Naive thymus-derived CD4-positive, alpha-beta T cell (primary cell): Measurements from ENCODE around the gene GPR146. TPM values are rescaled to one million over a fixed set of nuclear protein-coding genes. Genes with fewer than 3 reads are reported as not detected.

Source experiments
- ATAC-seq: fragments of 150-1000 bp; cut with Tn5 transposase; 2 replicates; pipeline ENCODE4 v1.10.0; 2021; ENCODE audit warnings: mild to moderate bottlenecking, moderate library complexity
- CTCF ChIA-PET: fragments of 350-600 bp; sonication (Branson Sonifier 250); formaldehyde crosslinking; loops from one replicate; lab custom pipeline; 2021; ENCODE audit warnings: antibody characterized with exemption; lab: Charles Lee
- POLR2A ChIA-PET: fragments of 350-600 bp; sonication (Branson Sonifier 250); formaldehyde crosslinking; loops from one replicate; lab custom pipeline; 2021; ENCODE audit warnings: antibody characterized with exemption, inconsistent platforms; lab: Charles Lee
- DNase-seq, 9 donors: peaks; one replicate each; pipeline versions ENCODE4 v3.0.0 to v3.0.0-alpha.2; 2020 to 2022; ENCODE audit warnings: mixed read lengths in 1 of 9
- H3K27ac ChIP-seq: one replicate; pipeline ENCODE4 v1.7.0; 2013; ENCODE audit warnings: mild to moderate bottlenecking, low read depth, low read length, moderate library complexity
- H3K27me3 ChIP-seq, 2 donors: one replicate each; pipeline ENCODE4 v1.7.0; 2013; ENCODE audit warnings: low read length in 2 of 2, mild to moderate bottlenecking in 2 of 2, moderate library complexity in 2 of 2; ENCODE audit not compliant: control insufficient read depth in 2 of 2, insufficient read depth in 2 of 2
- H3K36me3 ChIP-seq, 3 experiments: 1 replicate in 2 of 3; 2 replicates in 1 of 3; pipeline ENCODE4 v1.7.0; 2013; ENCODE audit warnings: low read length in 3 of 3, mild to moderate bottlenecking in 3 of 3, moderate library complexity in 1 of 3; ENCODE audit not compliant: insufficient read depth in 3 of 3, control insufficient read depth in 2 of 3
- H3K4me1 ChIP-seq, 2 donors: one replicate each; pipeline ENCODE4 v1.7.0; 2013; ENCODE audit warnings: low read length in 2 of 2, mild to moderate bottlenecking in 2 of 2, moderate library complexity in 1 of 2; ENCODE audit not compliant: control insufficient read depth in 2 of 2, insufficient read depth in 2 of 2
- H3K4me3 ChIP-seq: 2 replicates; pipeline ENCODE4 v1.7.0; 2013; ENCODE audit warnings: mild to moderate bottlenecking, low read length
- H3K9me3 ChIP-seq, 3 experiments: 1 replicate in 2 of 3; 2 replicates in 1 of 3; pipeline ENCODE4 v1.7.0; 2013; ENCODE audit warnings: low read length in 3 of 3; ENCODE audit not compliant: control insufficient read depth in 2 of 3
- H3K27ac Mint-ChIP-seq, 9 donors: one replicate each; pipeline ENCODE4 v1.8.0; 2020 to 2022; ENCODE audit warnings: mixed read lengths in 9 of 9, mild to moderate bottlenecking in 8 of 9, moderate library complexity in 5 of 9, inconsistent platforms in 2 of 9
- H3K27me3 Mint-ChIP-seq, 5 donors: one replicate each; pipeline ENCODE4 v1.8.0; 2021 to 2022; ENCODE audit warnings: mixed read lengths in 5 of 5, mild to moderate bottlenecking in 1 of 5
- H3K36me3 Mint-ChIP-seq, 5 donors: one replicate each; pipeline ENCODE4 v1.8.0; 2020 to 2022; ENCODE audit warnings: mixed read lengths in 5 of 5, mild to moderate bottlenecking in 3 of 5, inconsistent platforms in 1 of 5
- H3K4me1 Mint-ChIP-seq, 7 donors: one replicate each; pipeline ENCODE4 v1.8.0; 2020 to 2022; ENCODE audit warnings: mixed read lengths in 7 of 7, mild to moderate bottlenecking in 3 of 7, inconsistent platforms in 1 of 7
- H3K4me3 Mint-ChIP-seq, 10 donors: one replicate each; pipeline ENCODE4 v1.8.0; 2020 to 2022; ENCODE audit warnings: mild to moderate bottlenecking in 10 of 10, mixed read lengths in 10 of 10, moderate library complexity in 6 of 10, inconsistent platforms in 2 of 10
- H3K9me3 Mint-ChIP-seq, 11 donors: one replicate each; pipeline ENCODE4 v1.8.0; 2020 to 2022; ENCODE audit warnings: mixed read lengths in 11 of 11, mild to moderate bottlenecking in 4 of 11, inconsistent platforms in 1 of 11, moderate library complexity in 1 of 11
- intact Hi-C, 2 donors: fragments of 100-400 bp; cut with micrococcal nuclease; formaldehyde crosslinking; loops; one replicate each; pipeline ENCODE4 v1.15.1; 2023
- polyA plus RNA-seq, 2 donors: library from polyadenylated mRNA; unstranded; fragments of 300-500 nt; fragmentation: Illumina TruSeq; gene quantifications; one replicate each; pipeline ENCODE4 v1.2.3, GENCODE V29; 2021
- total RNA-seq, 6 experiments: library from RNA in 5 of 6; stranded (reverse) in 5 of 6; gene quantifications; 1 replicate in 5 of 6; 2 replicates in 1 of 6; pipeline ENCODE4 v1.2.3 and lab custom pipeline; 2021 to 2026

GPR146 gene, protein sequence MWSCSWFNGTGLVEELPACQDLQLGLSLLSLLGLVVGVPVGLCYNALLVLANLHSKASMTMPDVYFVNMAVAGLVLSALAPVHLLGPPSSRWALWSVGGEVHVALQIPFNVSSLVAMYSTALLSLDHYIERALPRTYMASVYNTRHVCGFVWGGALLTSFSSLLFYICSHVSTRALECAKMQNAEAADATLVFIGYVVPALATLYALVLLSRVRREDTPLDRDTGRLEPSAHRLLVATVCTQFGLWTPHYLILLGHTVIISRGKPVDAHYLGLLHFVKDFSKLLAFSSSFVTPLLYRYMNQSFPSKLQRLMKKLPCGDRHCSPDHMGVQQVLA
- total RNA-seq (10 to 100 TPM; 10.1 to 26.5 (median 15.9) TPM), polyA plus RNA-seq (10 to 100 TPM; 13.5 to 16.9 TPM), total RNA-seq (lab: John Stamatoyannopoulos, UW) (5.5 reads per million, percentile 25 among the genes with 10 or more reads in this experiment)

DNA sequence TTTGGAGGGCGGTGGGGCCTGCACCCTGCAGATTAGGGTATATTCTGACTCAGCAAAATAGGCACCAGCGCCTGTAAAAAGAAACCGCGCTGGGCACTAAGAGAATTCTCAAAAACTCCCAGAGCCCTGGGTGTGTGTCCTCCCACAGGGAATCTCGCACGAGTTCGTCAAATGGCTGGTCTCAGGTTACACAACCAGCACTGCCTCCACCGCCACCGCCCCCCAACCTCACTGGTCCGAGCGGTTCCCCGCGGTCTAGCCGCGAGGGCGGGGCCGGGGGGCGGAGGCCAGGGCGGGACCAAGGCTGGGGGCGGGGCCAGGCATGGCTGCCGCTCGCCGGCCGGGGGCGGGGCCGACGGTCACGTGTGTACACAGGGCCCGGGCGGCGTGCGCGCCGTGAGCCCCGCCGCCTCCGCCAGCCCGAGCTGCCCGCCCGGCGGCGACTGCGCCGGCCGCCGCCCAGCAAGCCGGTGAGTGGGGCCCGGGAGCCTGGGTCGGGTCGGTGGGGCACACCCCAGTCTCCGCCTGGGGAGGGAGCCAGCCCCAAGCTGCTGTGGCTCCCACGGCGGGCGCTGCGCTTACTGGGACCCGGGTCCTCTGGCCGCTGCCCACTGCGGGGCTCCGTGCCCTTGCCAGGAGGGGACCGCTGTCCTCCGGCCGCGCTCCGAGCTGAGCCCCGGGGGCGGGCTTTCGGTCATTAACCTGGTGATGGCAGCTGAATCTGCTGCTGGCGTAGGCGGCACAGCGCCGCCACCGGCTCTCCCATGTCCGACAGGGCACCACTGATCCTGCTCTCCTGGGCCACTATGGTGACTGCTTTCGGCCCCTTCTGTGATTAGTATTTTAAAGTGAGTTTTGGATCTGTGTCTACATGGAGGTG lies at the start of gene GPR146:
Gene GPR146, plus strand, starts transcription at position 358 of the 880 bp plus-strand sequence. CDS start 12,970 bp downstream, outside the sequence.
- Histone ChIP-seq H3K9me3 (no peaks in the 10 kb centered on the region), H3K36me3 (peaks cover 0 to 3% (median 0%) of the 10 kb centered on the region in 3 experiments), H3K4me3 (peak within 1 kb of the TSS; percentile 79), H3K27me3 (no peaks in the 10 kb centered on the region), H3K4me1 (peaks cover 49 to 54% of the 10 kb centered on the region in 2 donors), H3K27ac (peak within 1 kb of the TSS; percentile 83)
- Mint-ChIP-seq H3K36me3 (peaks cover 0 to 6% (median 0%) of the 10 kb centered on the region in 5 donors), H3K4me1 (peaks cover 42 to 75% (median 56%) of the 10 kb centered on the region in 7 donors), H3K27ac (peak within 1 kb of the TSS; percentile 62 to 93 (median 85)), H3K9me3 (no peaks in the 10 kb centered on the region), H3K4me3 (peak within 1 kb of the TSS; percentile 88 to 94 (median 91)), H3K27me3 (peaks cover 0 to 13% (median 0%) of the 10 kb centered on the region in 5 donors)
- ChIA-PET POLR2A (interaction anchor here (1.1 to 6.3 kb wide), 10 partner anchors 10 to 168 kb away, joined by 3 to 52 read pairs (median 7); partner anchors contain the start of genes COX19 and GET4), CTCF (interaction anchor here (0.6 to 4.8 kb wide), 8 partner anchors 10 to 51 kb away, joined by 3 to 28 read pairs (median 6); no protein-coding TSS in a partner anchor)
- ATAC-seq (peak; percentile 96), DNase-seq (peak; percentile 73 to 97 (median 86))
- intact Hi-C loops, result loop anchor here (1.0 to 10.0 kb wide), 12 partner anchors 11 to 1190 kb away; partner anchors contain the start of genes COX19 (in 2 of the 2), GET4 (in 1 of the 2), MAD1L1 (in 1 of the 2) and MAFK (in 1 of the 2)

DNA sequence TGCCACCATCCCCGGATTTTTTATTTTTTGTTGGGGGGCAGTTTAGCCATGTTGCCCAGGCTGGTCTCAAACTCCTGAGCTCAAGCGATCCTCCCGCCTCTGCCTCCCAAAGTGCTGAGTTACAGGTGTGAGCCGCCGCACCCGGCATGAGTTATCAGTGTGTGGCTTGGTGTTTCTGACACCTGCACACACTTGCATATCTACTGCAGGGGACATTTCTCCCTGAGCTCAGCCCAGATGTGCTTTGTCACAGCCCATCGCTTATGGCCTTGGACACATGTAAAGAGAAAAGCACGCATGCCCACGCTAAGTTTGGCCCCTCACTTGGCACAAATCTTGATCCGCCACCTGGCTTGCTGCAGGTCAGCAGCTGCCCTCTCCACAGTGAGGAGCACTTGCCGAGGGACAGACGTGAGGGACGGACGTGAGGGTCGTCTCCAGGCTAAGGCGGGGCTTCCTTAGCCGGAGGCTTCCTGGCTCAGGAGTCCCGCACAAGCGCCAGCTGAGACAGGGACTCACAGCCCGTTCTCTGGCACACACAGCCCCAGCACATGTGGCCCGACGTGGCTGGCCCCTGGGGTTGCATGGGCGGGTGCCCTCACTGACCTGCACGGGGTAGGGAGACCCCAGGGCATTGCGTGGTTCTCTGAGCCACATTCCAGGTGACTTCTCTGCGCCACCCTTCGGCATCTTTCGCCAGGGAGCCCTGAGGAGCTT lies 49.6 kb upstream of the GPR146 start:
- H3K36me3 Mint-ChIP-seq, result no peaks in the 10 kb centered on the region
- H3K27me3 Mint-ChIP-seq, result no peaks in the 10 kb centered on the region
- H3K9me3 Mint-ChIP-seq, result no peaks in the 10 kb centered on the region
- no peaks in the 10 kb centered on the region for H3K9me3 ChIP-seq
- no peak for ATAC-seq
- H3K27me3 ChIP-seq, result no peaks in the 10 kb centered on the region
- POLR2A ChIA-PET, result interaction anchor here (3.5 kb wide), 1 partner anchor 71 kb away, joined by 25 read pairs; no protein-coding TSS in a partner anchor
- CTCF ChIA-PET, result interaction anchor here (1.3 to 7.5 kb wide), 11 partner anchors 17 to 184 kb away, joined by 3 to 170 read pairs (median 7); partner anchors contain the start of genes COX19 and GPR146
- H3K27ac ChIP-seq, result no peak overlapping the region
- H3K4me3 ChIP-seq, result no peak overlapping the region
- H3K36me3 ChIP-seq, result peaks cover 0 to 31% (median 0%) of the 10 kb centered on the region in 3 experiments
- no peak overlapping the region for H3K27ac Mint-ChIP-seq
- intact Hi-C loops, result loop anchor here in 1 of 2 donors (5.0 kb wide), 2 partner anchors 33 to 53 kb away; no protein-coding TSS in a partner anchor
- no peak for DNase-seq
- H3K4me3 Mint-ChIP-seq, result no peak overlapping the region
- H3K4me1 ChIP-seq, result peaks cover 4 to 5% of the 10 kb centered on the region in 2 donors
- peaks cover 0 to 6% (median 4%) of the 10 kb centered on the region in 7 donors for H3K4me1 Mint-ChIP-seq

DNA sequence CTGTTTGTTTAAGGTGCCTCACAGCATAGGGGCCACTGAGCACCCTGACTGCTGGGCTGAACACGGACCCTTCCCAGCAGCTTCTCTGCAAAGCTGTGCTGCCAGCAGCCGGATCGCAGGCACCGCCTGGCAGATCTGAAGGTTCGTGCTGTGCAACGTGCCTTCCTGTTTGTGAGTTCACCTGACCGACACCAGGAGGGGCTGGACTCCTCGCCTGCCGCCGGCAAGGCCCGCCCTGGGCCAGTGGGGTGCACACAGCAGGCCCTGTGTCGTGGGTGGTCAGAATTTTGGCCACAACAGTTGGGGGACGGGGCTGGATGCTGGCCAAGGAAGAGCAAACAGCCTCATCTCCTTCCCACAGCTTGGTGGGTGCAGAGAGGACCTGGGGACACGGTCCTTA lies 48.8 kb upstream of the GPR146 start:
- ATAC-seq (no peak), DNase-seq (no peak)
- peaks cover 2 to 6% (median 4%) of the 10 kb centered on the region in 7 donors for H3K4me1 Mint-ChIP-seq
- Histone ChIP-seq H3K4me3 (no peak overlapping the region), H3K27me3 (no peaks in the 10 kb centered on the region), H3K27ac (no peak overlapping the region), H3K9me3 (no peaks in the 10 kb centered on the region), H3K4me1 (peaks cover 4 to 5% of the 10 kb centered on the region in 2 donors), H3K36me3 (peaks cover 0 to 34% (median 0%) of the 10 kb centered on the region in 3 experiments)
- H3K9me3 Mint-ChIP-seq, result no peaks in the 10 kb centered on the region
- intact Hi-C loops, result no loop called here
- no peak overlapping the region for H3K27ac Mint-ChIP-seq
- H3K27me3 Mint-ChIP-seq, result no peaks in the 10 kb centered on the region
- ChIA-PET CTCF (interaction anchor here (1.0 to 7.5 kb wide), 6 partner anchors 21 to 86 kb away, joined by 3 to 170 read pairs (median 6); partner anchors contain the start of gene COX19), POLR2A (interaction anchor here (1.2 kb wide), 1 partner anchor 70 kb away, joined by 5 read pairs; no protein-coding TSS in a partner anchor)
- H3K36me3 Mint-ChIP-seq, result peaks cover 0 to 1% (median 0%) of the 10 kb centered on the region in 5 donors
- no peak overlapping the region for H3K4me3 Mint-ChIP-seq

DNA sequence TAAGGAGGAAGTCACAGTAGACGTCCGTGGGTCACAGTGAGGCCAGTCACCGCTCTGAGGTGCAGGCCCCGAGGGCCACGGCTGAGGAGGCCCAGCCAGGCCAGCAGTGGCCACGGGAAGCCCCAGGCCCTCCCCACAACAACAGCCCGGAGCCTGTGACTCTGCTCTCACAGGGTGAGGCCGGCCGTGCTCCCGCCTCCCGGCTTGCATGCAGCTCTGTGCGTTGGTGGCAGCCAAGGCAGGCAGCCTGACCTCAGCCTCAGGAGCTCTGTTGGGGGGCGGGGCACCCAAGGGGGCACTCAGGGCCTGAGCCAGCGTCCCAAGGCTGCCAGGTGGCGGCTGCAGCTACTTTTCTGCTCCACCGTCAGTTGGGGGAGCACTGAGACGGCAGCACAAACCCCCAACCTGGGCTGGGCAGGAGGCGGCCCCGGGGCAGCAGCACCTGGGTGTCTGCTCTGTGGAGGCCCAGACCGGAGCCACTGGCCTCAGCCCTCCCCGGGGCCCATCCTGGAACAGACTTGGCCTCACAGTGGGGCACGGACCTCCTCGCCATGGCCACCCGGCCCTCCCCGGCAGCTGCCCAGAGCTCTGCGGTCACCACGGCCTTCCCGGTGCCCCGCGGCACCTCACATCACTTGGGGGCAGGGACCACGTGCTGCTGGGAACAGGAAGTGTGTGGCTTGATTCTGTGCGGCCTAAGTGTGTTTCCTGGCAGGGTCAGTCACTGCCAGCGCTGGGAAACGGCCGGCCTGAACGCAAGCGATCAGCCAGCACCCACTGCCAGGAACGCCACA lies 48.1 kb upstream of the GPR146 start:
- H3K27me3 Mint-ChIP-seq, result no peaks in the 10 kb centered on the region
- H3K9me3 ChIP-seq, result no peaks in the 10 kb centered on the region
- intact Hi-C loops, result no loop called here
- ATAC-seq, result no peak
- no peak overlapping the region for H3K4me3 ChIP-seq
- DNase-seq, result no peak
- no peak overlapping the region for H3K27ac Mint-ChIP-seq
- POLR2A ChIA-PET, result interaction anchor here (1.2 kb wide), 1 partner anchor 70 kb away, joined by 5 read pairs; no protein-coding TSS in a partner anchor
- H3K4me1 Mint-ChIP-seq, result peaks cover 3 to 6% (median 4%) of the 10 kb centered on the region in 7 donors
- no peaks in the 10 kb centered on the region for H3K9me3 Mint-ChIP-seq
- H3K36me3 Mint-ChIP-seq, result peaks cover 0 to 3% (median 0%) of the 10 kb centered on the region in 5 donors
- no peak overlapping the region for H3K27ac ChIP-seq
- no peak overlapping the region for H3K4me3 Mint-ChIP-seq
- CTCF ChIA-PET, result interaction anchor here (1.0 to 7.5 kb wide), 5 partner anchors 21 to 72 kb away, joined by 4 to 170 read pairs (median 8); partner anchors contain the start of gene COX19
- H3K27me3 ChIP-seq, result no peaks in the 10 kb centered on the region
- peaks cover 4 to 5% of the 10 kb centered on the region in 2 donors for H3K4me1 ChIP-seq
- peaks cover 0 to 34% (median 0%) of the 10 kb centered on the region in 3 experiments for H3K36me3 ChIP-seq
